CD4-positive, alpha-beta memory T cell (primary cell): ENCODE data around the gene CELF2. TPM values are rescaled to one million over a fixed set of nuclear protein-coding genes. Genes with fewer than 3 reads are reported as not detected.

Source experiments
- CTCF ChIA-PET: fragments of 350-600 bp; sonication (Branson Sonifier 250); formaldehyde crosslinking; loops from one replicate; lab custom pipeline; 2021; ENCODE audit warnings: inconsistent platforms; ENCODE audit not compliant: partially characterized antibody; lab: Charles Lee
- POLR2A ChIA-PET: fragments of 350-600 bp; sonication (Branson Sonifier 250); formaldehyde crosslinking; loops from one replicate; lab custom pipeline; 2021; ENCODE audit not compliant: partially characterized antibody; lab: Charles Lee
- DNase-seq, 5 donors: peaks; one replicate each; pipeline versions ENCODE4 v3.0.0 to v3.0.0-alpha.2; 2020 to 2022; ENCODE audit warnings: mixed read lengths in 1 of 5
- H3K27ac ChIP-seq: one replicate; pipeline ENCODE4 v1.7.0; 2013; ENCODE audit warnings: low read depth, low read length
- H3K27me3 ChIP-seq: 2 replicates; pipeline ENCODE4 v1.7.0; 2013; ENCODE audit warnings: mild to moderate bottlenecking, low read length, moderate library complexity; ENCODE audit not compliant: insufficient read depth
- H3K36me3 ChIP-seq: 2 replicates; pipeline ENCODE4 v1.7.0; 2013; ENCODE audit warnings: mild to moderate bottlenecking, low read length, moderate library complexity; ENCODE audit not compliant: insufficient read depth
- H3K4me1 ChIP-seq: 2 replicates; pipeline ENCODE4 v1.7.0; 2013; ENCODE audit warnings: mild to moderate bottlenecking, low read length, moderate library complexity; ENCODE audit not compliant: insufficient read depth
- H3K4me3 ChIP-seq, 2 donors: one replicate each; pipeline ENCODE4 v1.7.0; 2013; ENCODE audit warnings: low read length in 2 of 2, mild to moderate bottlenecking in 1 of 2
- H3K9me3 ChIP-seq, 2 donors: one replicate each; pipeline ENCODE4 v1.7.0; 2013; ENCODE audit warnings: low read length in 2 of 2, control low read depth in 1 of 2; ENCODE audit not compliant: control insufficient read depth in 1 of 2
- H3K27ac Mint-ChIP-seq, 7 donors: one replicate each; pipeline ENCODE4 v1.8.0; 2020 to 2021; ENCODE audit warnings: mixed read lengths in 7 of 7, mild to moderate bottlenecking in 6 of 7, inconsistent platforms in 3 of 7, moderate library complexity in 3 of 7
- H3K27me3 Mint-ChIP-seq, 2 donors: one replicate each; pipeline ENCODE4 v1.8.0; 2020 to 2021; ENCODE audit warnings: mixed read lengths in 2 of 2
- H3K36me3 Mint-ChIP-seq, 2 donors: one replicate each; pipeline ENCODE4 v1.8.0; 2020 to 2021; ENCODE audit warnings: mixed read lengths in 2 of 2, inconsistent platforms in 1 of 2, mild to moderate bottlenecking in 1 of 2
- H3K4me1 Mint-ChIP-seq, 4 donors: one replicate each; pipeline ENCODE4 v1.8.0; 2020 to 2021; ENCODE audit warnings: mixed read lengths in 4 of 4, mild to moderate bottlenecking in 1 of 4
- H3K4me3 Mint-ChIP-seq, 8 donors: one replicate each; pipeline ENCODE4 v1.8.0; 2020 to 2021; ENCODE audit warnings: mixed read lengths in 8 of 8, mild to moderate bottlenecking in 7 of 8, moderate library complexity in 6 of 8, inconsistent platforms in 3 of 8
- H3K9me3 Mint-ChIP-seq, 8 donors: one replicate each; pipeline ENCODE4 v1.8.0; 2020 to 2021; ENCODE audit warnings: mixed read lengths in 8 of 8, mild to moderate bottlenecking in 5 of 8, inconsistent platforms in 3 of 8, moderate library complexity in 1 of 8
- intact Hi-C: fragments of 100-400 bp; cut with micrococcal nuclease; formaldehyde crosslinking; loops from one replicate; pipeline ENCODE4 v1.15.1; 2023
- polyA plus RNA-seq, 2 donors: library from polyadenylated mRNA; unstranded; fragments of 300-500 nt; fragmentation: Illumina TruSeq; gene quantifications; one replicate each; pipeline ENCODE4 v1.2.3, GENCODE V29; 2021
- total RNA-seq, 2 experiments: library from RNA; stranded (reverse); gene quantifications; one replicate each; pipeline ENCODE4 v1.2.3, GENCODE V29; 2021

The CELF2 gene
- total and polyA plus RNA-seq, 4 experiments from 2014 or later, result 122 to 180 (median 167) TPM

GRCh38 chr10:11272915-11273389, 255.3 kb downstream of the CELF2 start:
- H3K9me3 ChIP-seq, result no peaks in the 10 kb centered on the region
- H3K27me3 ChIP-seq, result no peaks in the 10 kb centered on the region
- Mint-ChIP-seq H3K27ac (peak overlapping the region in 6 of 7 donors; percentile 59 to 87 (median 79)), H3K36me3 (peaks cover 66 to 94% of the 10 kb centered on the region in 2 donors), H3K4me1 (peaks cover 30 to 63% (median 50%) of the 10 kb centered on the region in 4 donors), H3K27me3 (no peaks in the 10 kb centered on the region), H3K4me3 (no peak overlapping the region), H3K9me3 (no peaks in the 10 kb centered on the region)
- ChIA-PET CTCF (interaction anchor here (1.3 to 4.8 kb wide), 3 partner anchors 36 to 161 kb away, joined by 3 to 61 read pairs (median 8); no protein-coding TSS in a partner anchor), POLR2A (interaction anchor here (0.9 kb wide), 1 partner anchor 104 kb away, joined by 3 read pairs; no protein-coding TSS in a partner anchor)
- H3K27ac ChIP-seq, result no peak overlapping the region
- H3K4me3 ChIP-seq, result no peak overlapping the region
- intact Hi-C loops, result loop anchor here (5.0 kb wide), 2 partner anchors 66 to 106 kb away; no protein-coding TSS in a partner anchor
- DNase-seq, result no peak
- peaks cover 86% of the 10 kb centered on the region for H3K36me3 ChIP-seq
- H3K4me1 ChIP-seq, result peaks cover 27% of the 10 kb centered on the region

- Histone ChIP-seq H3K4me1 (peaks cover 14% of the 10 kb centered on the region), H3K9me3 (no peaks in the 10 kb centered on the region), H3K4me3 (no peak overlapping the region), H3K27ac (no peak overlapping the region), H3K36me3 (peaks cover 96% of the 10 kb centered on the region), H3K27me3 (no peaks in the 10 kb centered on the region)
- Mint-ChIP-seq H3K4me1 (peaks cover 28 to 50% (median 42%) of the 10 kb centered on the region in 4 donors), H3K9me3 (no peaks in the 10 kb centered on the region), H3K36me3 (peaks cover 74 to 98% of the 10 kb centered on the region in 2 donors), H3K27ac (peak overlapping the region in 6 of 7 donors; percentile 12 to 59 (median 32)), H3K27me3 (no peaks in the 10 kb centered on the region), H3K4me3 (no peak overlapping the region)
- DNase-seq, result no peak
- ChIA-PET CTCF (interaction anchor here (0.9 to 1.2 kb wide), 2 partner anchors 125 to 162 kb away, joined by 3 to 4 read pairs; no protein-coding TSS in a partner anchor), POLR2A (interaction anchor here (1.1 to 1.6 kb wide), 3 partner anchors 13 to 127 kb away, joined by 3 to 4 read pairs (median 4); no protein-coding TSS in a partner anchor)
- intact Hi-C loops, result loop anchor here (5.0 kb wide), 2 partner anchors 67 to 107 kb away; no protein-coding TSS in a partner anchor
These were observed 256.8 kb downstream of the CELF2 start for GRCh38 chr10:11274452-11274851.

DNA sequence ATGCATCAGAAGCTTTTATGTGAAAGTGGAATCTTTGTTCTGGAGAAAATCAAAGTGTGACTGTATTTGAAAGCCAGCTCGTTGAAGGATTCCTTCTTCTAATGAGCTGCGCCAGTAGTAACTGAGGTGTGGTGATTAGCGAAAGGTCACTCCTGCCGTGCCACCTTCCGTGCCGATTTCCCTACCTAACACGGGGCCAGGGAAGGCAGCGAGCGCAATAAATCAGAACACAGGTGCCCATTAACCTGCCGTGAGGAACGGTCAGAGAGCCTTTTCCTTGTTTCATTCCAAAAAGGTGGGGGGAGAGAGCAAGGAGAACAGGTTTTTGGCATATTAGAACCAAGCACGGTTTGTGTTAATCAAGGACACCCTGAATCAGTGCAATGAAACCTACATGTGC, 258.0 kb downstream of the CELF2 start:
- peak overlapping the region in 3 of 7 donors; percentile 57 to 80 (median 66) for H3K27ac Mint-ChIP-seq
- Histone ChIP-seq H3K27ac (no peak overlapping the region), H3K4me3 (no peak overlapping the region), H3K4me1 (peaks cover 7% of the 10 kb centered on the region), H3K36me3 (peaks cover 98% of the 10 kb centered on the region), H3K9me3 (no peaks in the 10 kb centered on the region), H3K27me3 (no peaks in the 10 kb centered on the region)
- DNase-seq, result no peak
- intact Hi-C loops, result no loop called here
- ChIA-PET CTCF (no interaction called here), POLR2A (interaction anchor here (1.0 kb wide), 1 partner anchor 21 kb away, joined by 3 read pairs; no protein-coding TSS in a partner anchor)
- peaks cover 71 to 95% of the 10 kb centered on the region in 2 donors for H3K36me3 Mint-ChIP-seq
- no peaks in the 10 kb centered on the region for H3K27me3 Mint-ChIP-seq
- H3K9me3 Mint-ChIP-seq, result no peaks in the 10 kb centered on the region
- H3K4me1 Mint-ChIP-seq, result peaks cover 17 to 42% (median 35%) of the 10 kb centered on the region in 4 donors
- H3K4me3 Mint-ChIP-seq, result no peak overlapping the region

- Histone ChIP-seq H3K4me1 (peaks cover 7% of the 10 kb centered on the region), H3K27ac (no peak overlapping the region), H3K27me3 (no peaks in the 10 kb centered on the region), H3K9me3 (no peaks in the 10 kb centered on the region), H3K36me3 (peaks cover 98% of the 10 kb centered on the region), H3K4me3 (no peak overlapping the region)
- Mint-ChIP-seq H3K36me3 (peaks cover 74 to 95% of the 10 kb centered on the region in 2 donors), H3K4me1 (peaks cover 17 to 43% (median 33%) of the 10 kb centered on the region in 4 donors), H3K9me3 (no peaks in the 10 kb centered on the region), H3K27me3 (no peaks in the 10 kb centered on the region), H3K27ac (peak overlapping the region in 1 of 7 donors; percentile 66), H3K4me3 (no peak overlapping the region)
- intact Hi-C loops, result no loop called here
- ChIA-PET CTCF (no interaction called here), POLR2A (interaction anchor here (0.7 to 1.4 kb wide), 3 partner anchors 51 to 113 kb away, joined by 3 read pairs; no protein-coding TSS in a partner anchor)
- DNase-seq, result no peak
These were observed 258.8 kb downstream of the CELF2 start for GRCh38 chr10:11276449-11276990.

- CTCF ChIA-PET, result interaction anchor here (0.8 to 1.9 kb wide), 2 partner anchors 9 to 14 kb away, joined by 3 to 5 read pairs; no protein-coding TSS in a partner anchor
These were observed 261.6 kb downstream of the CELF2 start for GRCh38 chr10:11279314-11279713.

GRCh38 chr10:11280187-11280932, 262.7 kb downstream of the CELF2 start:
- ChIA-PET POLR2A (no interaction called here), CTCF (interaction anchor here (0.9 to 1.2 kb wide), 2 partner anchors 8 to 10 kb away, joined by 3 to 5 read pairs; no protein-coding TSS in a partner anchor)
- no peaks in the 10 kb centered on the region for H3K27me3 Mint-ChIP-seq
- peaks cover 53 to 61% of the 10 kb centered on the region in 2 donors for H3K36me3 Mint-ChIP-seq
- H3K4me1 ChIP-seq, result peaks cover 34% of the 10 kb centered on the region
- intact Hi-C loops, result no loop called here
- DNase-seq, result no peak
- H3K9me3 Mint-ChIP-seq, result peaks cover 0 to 6% (median 0%) of the 10 kb centered on the region in 8 donors
- H3K27me3 ChIP-seq, result no peaks in the 10 kb centered on the region
- peak overlapping the region in 6 of 7 donors; percentile 38 to 90 (median 69) for H3K27ac Mint-ChIP-seq
- H3K9me3 ChIP-seq, result no peaks in the 10 kb centered on the region
- H3K4me3 ChIP-seq, result no peak overlapping the region
- H3K27ac ChIP-seq, result no peak overlapping the region
- H3K4me1 Mint-ChIP-seq, result peaks cover 15 to 23% (median 16%) of the 10 kb centered on the region in 4 donors
- H3K4me3 Mint-ChIP-seq, result peak overlapping the region in 2 of 8 donors; percentile 13 to 27
- peaks cover 78% of the 10 kb centered on the region for H3K36me3 ChIP-seq

More at GRCh38 chr10:11279314-11279713, 261.6 kb downstream of the CELF2 start:
- peaks cover 18 to 26% (median 22%) of the 10 kb centered on the region in 4 donors for H3K4me1 Mint-ChIP-seq
- H3K9me3 Mint-ChIP-seq, result peaks cover 0 to 6% (median 0%) of the 10 kb centered on the region in 8 donors
- DNase-seq, result no peak
- Histone ChIP-seq H3K27me3 (no peaks in the 10 kb centered on the region), H3K27ac (no peak overlapping the region), H3K4me1 (peaks cover 23% of the 10 kb centered on the region), H3K9me3 (no peaks in the 10 kb centered on the region), H3K4me3 (no peak overlapping the region), H3K36me3 (peaks cover 88% of the 10 kb centered on the region)
- no peaks in the 10 kb centered on the region for H3K27me3 Mint-ChIP-seq
- no peak overlapping the region for H3K4me3 Mint-ChIP-seq
- intact Hi-C loops, result no loop called here
- POLR2A ChIA-PET, result no interaction called here
- H3K27ac Mint-ChIP-seq, result peak overlapping the region in 6 of 7 donors; percentile 10 to 83 (median 37)
- peaks cover 64 to 72% of the 10 kb centered on the region in 2 donors for H3K36me3 Mint-ChIP-seq
